Memory B cell (primary cell): ENCODE results near the gene FETUB.
"Not testable (repeated sequence)": the region's sequence is repeated elsewhere in the genome, so short reads cannot be mapped to it uniquely, and the experiment has no call there.

Experiments
- ATAC-seq: fragments of 150-1000 bp; cut with Tn5 transposase; 2 replicates; pipeline ENCODE4 v1.10.0; 2021; ENCODE audit warnings: low read depth, mild to moderate bottlenecking, moderate library complexity
- DNase-seq, 2 donors: peaks; one replicate each; pipeline ENCODE4 v3.0.0; 2022; ENCODE audit warnings: low spot score in 2 of 2
- H3K27ac Mint-ChIP-seq: one replicate; pipeline ENCODE4 v1.8.0; 2022; ENCODE audit warnings: mild to moderate bottlenecking, moderate library complexity, mixed read lengths
- H3K27me3 Mint-ChIP-seq: one replicate; pipeline ENCODE4 v1.8.0; 2022; ENCODE audit warnings: mixed read lengths
- H3K36me3 Mint-ChIP-seq: one replicate; pipeline ENCODE4 v1.8.0; 2022; ENCODE audit warnings: mild to moderate bottlenecking, mixed read lengths
- H3K4me1 Mint-ChIP-seq: one replicate; pipeline ENCODE4 v1.8.0; 2022; ENCODE audit warnings: mixed read lengths
- H3K4me3 Mint-ChIP-seq: one replicate; pipeline ENCODE4 v1.8.0; 2022; ENCODE audit warnings: mild to moderate bottlenecking, moderate library complexity, mixed read lengths
- H3K9me3 Mint-ChIP-seq: one replicate; pipeline ENCODE4 v1.8.0; 2022; ENCODE audit warnings: mixed read lengths

FETUB gene

DNA sequence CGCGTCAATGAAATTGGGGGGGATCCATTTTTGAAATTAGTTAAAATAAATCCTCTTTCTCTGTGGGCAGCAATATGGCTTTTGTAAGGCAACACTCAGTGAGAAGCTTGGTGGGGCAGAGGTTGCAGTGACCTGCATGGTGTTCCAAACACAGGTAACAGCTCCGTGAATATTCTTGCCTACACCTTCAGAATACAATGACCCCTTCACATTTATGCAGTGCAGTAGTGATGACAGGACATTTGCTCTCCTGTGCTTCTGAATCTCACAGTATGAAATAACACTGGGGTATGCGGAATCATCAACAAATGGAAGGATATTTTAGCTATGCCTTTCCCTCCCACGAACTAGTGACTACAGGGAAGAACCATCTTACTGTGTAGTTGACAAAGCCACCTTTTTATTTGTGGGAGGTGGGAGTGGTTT lies 20.4 kb upstream of the FETUB start:
- H3K9me3 Mint-ChIP-seq: no peaks in the 10 kb centered on the region
- DNase-seq (no peak), ATAC-seq (no peak)
- no peak overlapping the region for H3K27ac Mint-ChIP-seq
- H3K4me3 Mint-ChIP-seq: no peak overlapping the region
- H3K4me1 Mint-ChIP-seq: peaks cover 8% of the 10 kb centered on the region
- no peaks in the 10 kb centered on the region for H3K36me3 Mint-ChIP-seq
- peaks cover 8% of the 10 kb centered on the region for H3K27me3 Mint-ChIP-seq

DNA sequence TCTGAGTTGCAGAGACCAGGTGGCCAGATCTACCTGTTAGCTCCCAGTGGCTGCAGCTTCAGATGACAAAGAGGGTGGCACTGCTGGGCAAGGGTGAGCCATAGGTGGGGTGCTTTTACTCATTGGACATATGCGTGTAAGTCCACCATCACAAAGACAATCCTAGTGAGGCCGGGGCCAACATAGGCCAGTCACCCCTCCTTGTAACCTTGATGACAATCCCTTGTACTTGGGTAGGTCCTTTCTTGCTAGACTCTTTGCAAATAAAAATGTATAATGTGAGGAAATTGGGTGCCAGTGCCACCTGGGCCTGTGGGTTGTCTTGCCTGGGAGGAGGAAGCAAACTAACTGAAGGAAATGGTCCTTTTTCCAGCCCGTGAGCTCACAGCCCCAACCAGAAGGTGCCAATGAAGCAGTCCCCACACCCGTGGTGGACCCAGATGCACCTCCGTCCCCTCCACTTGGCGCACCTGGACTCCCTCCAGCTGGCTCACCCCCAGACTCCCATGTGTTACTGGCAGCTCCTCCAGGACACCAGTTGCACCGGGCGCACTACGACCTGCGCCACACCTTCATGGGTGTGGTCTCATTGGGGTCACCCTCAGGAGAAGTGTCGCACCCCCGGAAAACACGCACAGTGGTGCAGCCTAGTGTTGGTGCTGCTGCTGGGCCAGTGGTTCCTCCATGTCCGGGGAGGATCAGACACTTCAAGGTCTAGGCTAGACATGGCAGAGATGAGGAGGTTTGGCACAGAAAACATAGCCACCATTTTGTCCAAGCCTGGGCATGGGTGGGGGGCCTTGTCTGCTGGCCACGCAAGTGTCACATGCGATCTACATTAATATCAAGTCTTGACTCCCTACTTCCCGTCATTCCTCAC lies 19.7 kb upstream of the FETUB start:
- ATAC-seq: no peak
- H3K9me3 Mint-ChIP-seq: no peaks in the 10 kb centered on the region
- peaks cover 5% of the 10 kb centered on the region for H3K4me1 Mint-ChIP-seq

DNA sequence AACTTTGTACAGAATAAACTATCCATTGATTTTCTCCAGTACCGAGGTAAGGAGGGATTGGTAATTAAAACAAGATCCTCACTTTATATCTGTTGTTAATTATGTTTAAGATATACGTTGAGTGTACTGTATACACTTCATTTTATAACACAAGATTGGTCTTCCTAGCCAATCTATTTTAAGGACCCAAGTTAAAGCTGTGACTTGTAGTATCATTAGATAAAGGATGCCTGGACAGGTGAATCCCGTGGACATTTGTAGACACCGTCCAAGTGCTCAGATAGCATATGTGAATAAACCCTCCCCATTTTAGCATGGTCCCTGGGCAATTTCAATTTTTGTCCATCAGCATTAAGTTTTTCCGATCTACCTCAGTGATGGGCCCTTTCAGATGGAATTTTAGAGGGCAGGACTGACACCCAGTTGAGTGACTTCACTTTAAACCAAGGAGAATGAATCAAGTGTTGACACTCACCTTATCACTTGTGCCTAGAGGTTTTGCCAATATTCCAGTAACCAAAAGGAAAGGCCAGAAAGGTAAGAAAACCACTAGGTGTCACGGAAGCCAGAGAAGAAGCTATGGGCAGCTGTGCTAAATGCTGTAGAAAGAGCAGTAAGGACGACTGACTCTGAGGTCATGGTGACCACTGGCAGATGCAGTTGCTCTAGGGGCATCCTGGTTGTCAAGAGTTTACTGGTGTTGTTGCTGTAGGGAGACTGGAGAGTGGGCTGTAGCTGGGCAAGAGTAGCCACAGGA lies 18.1 kb upstream of the FETUB start:
- Mint-ChIP-seq H3K4me3 (no peak overlapping the region), H3K27me3 (peaks cover 5% of the 10 kb centered on the region), H3K4me1 (peaks cover 2% of the 10 kb centered on the region), H3K9me3 (no peaks in the 10 kb centered on the region), H3K27ac (no peak overlapping the region), H3K36me3 (no peaks in the 10 kb centered on the region)
- DNase-seq (no peak), ATAC-seq (no peak)

More for the DNA sequence above, 19.7 kb upstream of the FETUB start:
- Mint-ChIP-seq H3K27me3 (peaks cover 6% of the 10 kb centered on the region), H3K27ac (no peak overlapping the region), H3K36me3 (no peaks in the 10 kb centered on the region), H3K4me3 (no peak overlapping the region)
- no peak for DNase-seq

DNA sequence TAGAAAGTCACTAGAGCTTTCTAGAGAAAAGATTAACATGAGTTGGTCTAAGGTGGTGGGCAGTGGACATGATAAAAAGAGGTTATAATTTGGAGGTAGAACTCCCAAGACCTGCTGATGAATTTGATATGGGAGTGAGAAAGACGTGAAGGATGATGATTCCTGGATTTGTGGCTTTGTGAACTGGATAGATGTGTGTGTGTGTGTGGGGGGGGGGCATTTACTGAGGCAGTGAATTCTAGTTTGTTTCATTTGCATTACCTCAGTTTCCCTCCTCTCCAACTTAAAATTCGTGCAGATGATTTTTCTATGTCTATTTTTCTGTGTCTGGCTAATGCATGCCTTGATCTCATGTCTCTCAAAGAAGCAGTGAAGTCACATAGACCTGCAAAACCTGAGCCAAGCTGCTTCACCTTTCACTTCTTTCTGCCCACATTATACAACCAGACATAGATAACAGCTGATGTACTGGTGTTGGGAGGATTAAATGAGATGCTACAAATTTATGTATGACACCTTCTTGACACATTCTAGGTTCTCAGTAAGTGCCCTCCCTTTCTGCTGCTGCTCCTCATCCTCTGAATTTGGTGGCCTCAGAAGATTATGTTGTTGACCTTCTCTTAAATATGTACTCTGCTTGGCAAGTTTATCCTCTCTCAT lies 17.4 kb upstream of the FETUB start:
- Mint-ChIP-seq H3K4me1 (no peaks in the 10 kb centered on the region), H3K27ac (no peak overlapping the region), H3K9me3 (no peaks in the 10 kb centered on the region), H3K27me3 (peaks cover 3% of the 10 kb centered on the region), H3K4me3 (no peak overlapping the region), H3K36me3 (no peaks in the 10 kb centered on the region)
- no peak for ATAC-seq
- no peak for DNase-seq

DNA sequence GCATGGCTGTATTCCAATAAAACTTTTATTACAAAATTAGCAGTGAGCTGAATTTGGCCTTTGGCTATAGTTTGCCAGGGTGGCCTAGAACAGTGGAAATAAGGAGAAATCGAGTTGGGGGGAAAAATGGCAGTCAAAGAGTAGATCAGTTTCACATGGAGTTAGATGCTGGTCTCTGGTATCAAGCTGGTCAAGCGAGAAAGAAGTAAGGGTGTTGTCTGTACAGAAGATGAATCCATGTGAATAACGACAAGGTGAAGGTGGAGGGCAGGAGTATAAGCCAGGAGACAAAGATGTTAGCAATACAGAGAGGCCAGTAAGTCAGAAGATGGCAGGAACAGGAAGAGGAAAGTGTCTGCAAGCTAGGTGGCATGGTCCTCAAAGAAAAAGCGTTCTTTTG lies 15.6 kb upstream of the FETUB start:
- no peaks in the 10 kb centered on the region for H3K4me1 Mint-ChIP-seq
- no peak overlapping the region for H3K4me3 Mint-ChIP-seq
- ATAC-seq (no peak), DNase-seq (no peak)
- no peaks in the 10 kb centered on the region for H3K36me3 Mint-ChIP-seq
- H3K27ac Mint-ChIP-seq: no peak overlapping the region
- no peaks in the 10 kb centered on the region for H3K9me3 Mint-ChIP-seq
- H3K27me3 Mint-ChIP-seq: no peaks in the 10 kb centered on the region

DNA sequence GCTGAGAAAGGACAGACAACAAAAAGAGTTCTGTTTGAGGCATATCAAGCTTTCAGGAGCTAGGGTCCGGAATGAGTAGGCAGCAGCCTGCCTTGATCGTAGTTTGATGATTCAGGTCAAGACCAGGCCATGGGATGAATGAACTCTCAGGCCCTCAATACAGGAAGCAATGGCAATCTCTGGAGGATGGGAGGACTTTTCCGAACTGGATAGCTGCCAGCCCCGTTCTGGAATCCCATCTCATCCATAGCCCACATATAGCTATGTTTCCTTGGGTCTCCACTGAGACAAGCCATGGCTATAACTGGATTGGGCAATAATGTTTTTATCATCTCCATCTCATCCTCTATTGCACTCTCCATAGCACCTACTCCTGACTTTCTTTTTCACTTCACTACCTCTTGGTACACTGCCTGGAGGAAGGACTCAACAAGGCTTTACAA lies 14.6 kb upstream of the FETUB start:
- Mint-ChIP-seq H3K27me3 (peaks cover under 1% of the 10 kb centered on the region), H3K9me3 (no peaks in the 10 kb centered on the region), H3K4me1 (no peaks in the 10 kb centered on the region), H3K4me3 (no peak overlapping the region), H3K27ac (no peak overlapping the region), H3K36me3 (no peaks in the 10 kb centered on the region)
- DNase-seq (no peak), ATAC-seq (no peak)

DNA sequence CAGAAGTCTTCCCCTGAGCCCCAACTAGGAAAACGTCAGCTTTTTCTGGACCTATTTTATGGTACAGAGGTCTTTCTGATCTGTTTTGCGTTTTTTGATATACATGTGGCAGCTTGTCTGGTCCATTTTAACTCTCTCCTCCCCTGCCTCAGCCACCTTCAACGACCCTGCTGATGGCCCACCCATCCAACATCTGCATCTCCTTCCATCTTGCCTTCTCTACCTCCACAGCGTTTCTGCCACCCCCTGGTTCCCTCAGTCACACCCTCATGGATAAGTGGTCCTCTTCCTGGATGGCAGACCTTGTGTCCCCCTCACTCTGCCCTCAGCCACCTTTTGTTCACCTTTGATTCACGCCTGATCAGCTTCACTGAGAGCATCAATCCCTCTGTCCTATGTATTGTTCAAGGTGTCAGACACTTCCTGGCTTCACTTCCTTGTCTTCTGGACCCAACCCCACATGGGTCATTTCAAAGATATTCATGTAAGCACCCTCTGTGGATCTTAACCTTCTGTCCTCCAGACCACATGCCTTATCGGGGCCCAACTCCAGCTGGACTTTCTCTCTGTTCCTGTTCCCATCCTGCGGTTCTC lies 13.8 kb upstream of the FETUB start:
- Mint-ChIP-seq H3K27ac (no peak overlapping the region), H3K36me3 (peaks cover 2% of the 10 kb centered on the region), H3K4me1 (no peaks in the 10 kb centered on the region), H3K27me3 (peaks cover 4% of the 10 kb centered on the region), H3K4me3 (no peak overlapping the region), H3K9me3 (no peaks in the 10 kb centered on the region)
- ATAC-seq (no peak), DNase-seq (no peak)

DNA sequence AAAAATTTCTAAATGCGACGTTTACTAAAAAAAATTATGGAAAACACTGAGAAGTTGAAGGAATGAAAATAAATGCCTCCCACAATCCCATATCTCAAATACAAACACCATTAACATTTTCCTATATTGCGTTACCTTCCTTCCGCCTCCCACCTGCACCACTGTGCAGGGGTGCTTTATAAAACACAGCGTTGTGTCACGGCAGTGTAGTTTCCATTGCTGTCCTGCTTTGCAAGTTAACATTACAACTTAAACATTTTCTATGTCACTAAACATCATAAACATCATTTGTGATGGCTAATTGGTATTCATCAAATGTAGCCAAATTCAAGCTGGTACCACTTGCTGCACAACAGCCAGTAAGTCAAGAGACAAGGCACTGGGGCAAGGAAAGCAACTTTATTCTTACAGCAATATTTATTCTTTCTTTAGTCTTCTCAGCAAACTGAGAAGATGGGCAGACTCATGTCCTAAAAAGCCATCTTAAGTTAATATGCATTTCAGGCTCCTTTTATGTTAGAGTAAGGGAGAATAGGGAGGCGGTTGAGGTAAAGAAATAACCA lies 12.3 kb upstream of the FETUB start:
- Mint-ChIP-seq H3K27ac (no peak overlapping the region), H3K4me3 (no peak overlapping the region), H3K4me1 (no peaks in the 10 kb centered on the region), H3K36me3 (peaks cover 2% of the 10 kb centered on the region), H3K27me3 (peaks cover 4% of the 10 kb centered on the region), H3K9me3 (no peaks in the 10 kb centered on the region)
- DNase-seq: no peak
- no peak for ATAC-seq

DNA sequence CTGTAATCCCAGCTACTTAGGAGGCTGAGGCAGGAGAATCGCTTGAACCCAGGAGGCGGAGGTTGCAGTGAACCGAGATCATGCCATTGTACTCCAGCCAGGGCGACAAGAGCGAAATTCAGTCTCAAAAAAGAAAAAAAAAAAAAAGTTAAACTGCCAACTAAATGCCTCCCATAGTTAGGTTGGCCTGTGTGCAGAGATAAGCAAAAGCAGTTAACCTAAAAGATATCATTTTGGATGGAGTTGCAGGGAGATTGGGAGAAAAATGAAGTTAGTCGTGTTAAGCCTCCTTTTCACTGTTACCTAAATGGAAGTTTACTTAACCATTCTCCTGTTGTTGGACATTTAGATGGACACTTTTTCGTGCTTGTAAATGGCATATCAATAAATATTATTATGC lies 11.4 kb upstream of the FETUB start:
- peaks cover 2% of the 10 kb centered on the region for H3K36me3 Mint-ChIP-seq
- peaks cover 4% of the 10 kb centered on the region for H3K27me3 Mint-ChIP-seq
- H3K27ac Mint-ChIP-seq: no peak overlapping the region
- DNase-seq: no peak
- H3K9me3 Mint-ChIP-seq: no peaks in the 10 kb centered on the region
- no peak overlapping the region for H3K4me3 Mint-ChIP-seq
- no peaks in the 10 kb centered on the region for H3K4me1 Mint-ChIP-seq
- no peak for ATAC-seq

DNA sequence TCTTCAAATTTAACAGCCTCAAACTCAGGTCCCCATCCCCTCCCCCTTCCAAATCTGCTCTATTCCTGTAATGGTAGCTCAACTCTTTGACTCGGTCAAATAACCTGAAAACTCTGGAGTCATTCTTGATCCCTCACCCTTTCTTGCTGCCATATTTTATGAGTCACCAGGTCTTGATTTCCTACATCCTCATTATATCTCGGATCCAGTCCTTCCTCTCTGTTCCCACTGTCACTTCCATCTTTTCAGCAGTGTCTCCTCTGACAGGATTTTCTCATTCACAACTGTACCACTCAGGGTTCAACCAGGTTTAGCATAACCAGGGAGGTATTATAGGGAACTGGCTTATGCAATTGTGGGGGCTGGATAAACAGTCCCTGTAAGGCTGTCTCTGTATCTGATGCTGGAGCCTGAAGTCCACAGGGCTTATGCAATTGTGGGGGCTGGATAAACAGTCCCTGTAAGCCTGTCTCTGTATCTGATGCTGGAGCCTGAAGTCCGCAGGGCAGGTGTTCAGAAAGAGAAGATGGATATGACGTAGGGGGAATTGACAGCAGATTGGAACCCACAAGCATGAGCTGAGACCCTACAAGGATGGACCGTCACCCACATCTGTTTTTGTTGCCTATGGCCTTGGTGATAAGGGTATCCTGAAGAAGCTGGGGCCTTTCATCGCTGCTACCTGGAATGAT lies 9.1 kb upstream of the FETUB start:
- Mint-ChIP-seq H3K4me1 (no peaks in the 10 kb centered on the region), H3K27me3 (peaks cover 4% of the 10 kb centered on the region), H3K27ac (no peak overlapping the region), H3K9me3 (no peaks in the 10 kb centered on the region), H3K4me3 (no peak overlapping the region), H3K36me3 (peaks cover 2% of the 10 kb centered on the region)
- ATAC-seq (no peak), DNase-seq (no peak)

DNA sequence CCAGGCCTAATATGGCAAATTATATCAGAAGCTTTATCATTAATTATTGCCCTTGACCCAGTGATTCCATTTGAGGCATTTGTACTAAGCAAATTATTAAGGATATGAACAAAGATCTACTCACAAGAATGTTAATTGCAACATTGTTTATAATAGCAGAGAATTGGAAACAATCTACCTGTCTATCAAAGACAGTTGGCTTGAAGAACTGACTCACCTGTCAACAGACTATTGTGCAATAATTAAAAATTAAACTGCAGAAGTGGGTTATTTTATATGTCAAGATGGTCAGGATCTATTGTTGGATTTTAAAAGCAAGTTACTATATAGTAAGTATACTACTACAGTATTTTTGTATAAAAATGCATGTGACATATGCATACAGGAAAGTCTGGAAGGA lies 6.7 kb upstream of the FETUB start:
- Mint-ChIP-seq H3K4me3 (no peak overlapping the region), H3K9me3 (no peaks in the 10 kb centered on the region), H3K27ac (no peak overlapping the region), H3K27me3 (peaks cover 4% of the 10 kb centered on the region), H3K4me1 (no peaks in the 10 kb centered on the region), H3K36me3 (peaks cover 2% of the 10 kb centered on the region)
- no peak for DNase-seq
- no peak for ATAC-seq

DNA sequence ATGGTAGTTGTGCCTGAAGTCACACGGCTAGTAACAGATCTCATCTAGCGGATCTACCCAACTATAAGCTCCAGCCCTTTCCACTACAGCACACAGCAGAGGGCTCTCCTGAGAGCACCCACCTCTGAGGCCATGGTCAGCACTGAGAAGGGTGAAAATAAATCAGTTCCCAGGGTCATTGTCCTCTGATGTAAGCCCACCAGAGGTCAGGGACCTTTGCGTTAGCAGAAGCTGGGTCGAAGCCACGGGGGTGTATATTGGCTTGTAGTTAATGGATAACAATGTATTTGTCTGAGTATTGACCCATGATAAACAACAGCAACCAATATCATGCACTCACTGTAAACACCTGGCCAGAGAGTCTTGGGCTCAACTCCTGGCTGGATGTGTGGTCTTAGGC lies 6.0 kb upstream of the FETUB start:
- not testable (repeated sequence) for DNase-seq, H3K27ac Mint-ChIP-seq, H3K4me1 Mint-ChIP-seq, H3K36me3 Mint-ChIP-seq, H3K27me3 Mint-ChIP-seq, H3K4me3 Mint-ChIP-seq, H3K9me3 Mint-ChIP-seq, ATAC-seq

DNA sequence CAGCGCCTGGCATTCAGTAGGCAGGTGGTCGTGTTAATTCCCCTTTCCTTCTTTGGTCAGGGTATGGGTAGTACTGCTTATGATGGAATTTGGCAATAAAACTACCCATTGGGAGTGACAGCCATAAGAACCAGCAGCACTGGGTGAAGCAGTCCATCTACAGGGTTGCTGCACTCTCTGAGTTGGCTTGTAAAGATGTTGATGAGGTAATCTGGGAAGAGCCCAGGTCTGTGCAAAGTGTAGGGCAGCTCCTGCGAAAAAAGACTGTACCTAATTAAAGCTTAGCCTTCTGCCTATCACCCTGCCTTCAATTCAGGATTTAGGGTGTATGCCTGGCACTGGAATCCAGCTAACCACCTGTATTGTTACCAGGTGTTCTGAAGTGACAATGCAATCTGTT lies 4.7 kb upstream of the FETUB start:
- Mint-ChIP-seq H3K4me3 (no peak overlapping the region), H3K27me3 (peaks cover 7% of the 10 kb centered on the region), H3K4me1 (no peaks in the 10 kb centered on the region), H3K36me3 (peaks cover 2% of the 10 kb centered on the region), H3K27ac (no peak overlapping the region), H3K9me3 (no peaks in the 10 kb centered on the region)
- ATAC-seq (no peak), DNase-seq (no peak)
